Stimulated activated CD4-positive, alpha-beta T cell treated with anti-CD3 and anti-CD28 coated beads, TNF-alpha, amount 100 ng/mL, for 48 hours (primary cell): ENCODE data around the gene DEFB121.

Experiments used
- DNase-seq, 3 donors: peaks; one replicate each; pipeline ENCODE4 v3.0.0-alpha.2; 2020; ENCODE audit warnings: low read depth in 3 of 3

DEFB121 gene

GRCh38 chr20:31363295-31363694 lies 42.7 kb downstream of the DEFB121 start:
- no peak for DNase-seq

- no peak for DNase-seq
Measured at GRCh38 chr20:31355981-31356380, 50.0 kb downstream of the DEFB121 start.
